Measurements from ENCODE around the gene PRELID3B.

Gene PRELID3B

DNA sequence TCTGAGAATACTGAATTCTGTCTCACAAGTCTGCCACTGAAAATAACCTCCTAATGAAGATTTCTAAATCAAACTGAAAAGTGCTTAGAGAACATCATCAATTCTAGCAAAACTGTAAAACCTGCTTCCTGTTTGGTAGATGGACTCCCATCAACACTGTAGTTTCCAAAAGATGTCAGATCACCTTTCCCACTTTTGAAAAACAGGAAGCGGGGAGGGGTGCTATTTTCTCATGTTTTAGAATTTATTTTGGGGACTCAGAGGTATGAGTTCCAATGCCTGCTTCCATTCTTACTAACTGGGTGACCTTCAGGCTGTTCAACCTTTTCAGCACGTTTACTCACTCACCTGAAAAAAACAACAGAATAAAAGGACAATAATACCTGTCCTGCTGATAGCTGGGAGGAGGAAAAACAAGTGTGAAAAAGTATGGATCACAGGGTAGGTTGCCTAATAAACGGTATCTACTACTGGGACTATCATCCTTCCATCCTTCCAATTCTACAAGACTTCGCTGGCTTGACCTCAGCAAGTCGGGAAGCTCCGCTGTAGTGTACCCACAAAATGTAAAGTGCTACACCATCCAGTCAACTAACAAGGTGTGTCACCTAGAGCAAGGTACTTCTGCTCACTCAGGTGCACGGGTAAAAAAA lies 11.5 kb downstream of the PRELID3B start:
- no peak for DNase-seq

GRCh38 chr20:59028812-59029211 lies 13.8 kb downstream of the PRELID3B start:
- no peaks in the 10 kb centered on the region for H3K9me3 ChIP-seq (ENCODE audit: severe bottlenecking)
- H3K36me3 ChIP-seq = peaks cover 83% of the 10 kb centered on the region
- H3K27me3 ChIP-seq (ENCODE audit: insufficient read depth, low read depth, severe bottlenecking) = no peaks in the 10 kb centered on the region
- H3K27ac ChIP-seq = peak overlapping the region; percentile 49
- no peak for DNase-seq
- no peak for TF ChIP-seq CTCF (IDR thresholded peaks at IDR 0.05; ENCODE audit: low read depth, low read length)
- peak overlapping the region; percentile 33 for H3K4me3 ChIP-seq (ENCODE audit: low read depth, low read length)

More for the DNA sequence above, 11.5 kb downstream of the PRELID3B start:
- H3K4me3 ChIP-seq (ENCODE audit: low read depth, low read length) = peak overlapping the region; percentile 84
- H3K9me3 ChIP-seq (ENCODE audit: severe bottlenecking) = no peaks in the 10 kb centered on the region
- TF ChIP-seq CTCF (IDR thresholded peaks at IDR 0.05; ENCODE audit: low read depth, low read length) = no peak
- H3K36me3 ChIP-seq = peaks cover 80% of the 10 kb centered on the region
- no peaks in the 10 kb centered on the region for H3K27me3 ChIP-seq (ENCODE audit: insufficient read depth, low read depth, severe bottlenecking)
- peak overlapping the region; percentile 90; the same call in 1 of the 2 replicates for H3K27ac ChIP-seq

- no peak overlapping the region; the same call in 1 of the 2 replicates for H3K4me3 ChIP-seq (ENCODE audit: low read depth, low read length)
- peaks cover 87% of the 10 kb centered on the region for H3K36me3 ChIP-seq
- peak overlapping the region; percentile 53 for H3K27ac ChIP-seq
- H3K9me3 ChIP-seq (ENCODE audit: severe bottlenecking) = no peaks in the 10 kb centered on the region
- DNase-seq = peak; percentile 62
- no peaks in the 10 kb centered on the region for H3K27me3 ChIP-seq (ENCODE audit: insufficient read depth, low read depth, severe bottlenecking)
- no peak for TF ChIP-seq CTCF (IDR thresholded peaks at IDR 0.05; ENCODE audit: low read depth, low read length)
Measured at GRCh38 chr20:59027741-59028320, 14.8 kb downstream of the PRELID3B start.

DNA sequence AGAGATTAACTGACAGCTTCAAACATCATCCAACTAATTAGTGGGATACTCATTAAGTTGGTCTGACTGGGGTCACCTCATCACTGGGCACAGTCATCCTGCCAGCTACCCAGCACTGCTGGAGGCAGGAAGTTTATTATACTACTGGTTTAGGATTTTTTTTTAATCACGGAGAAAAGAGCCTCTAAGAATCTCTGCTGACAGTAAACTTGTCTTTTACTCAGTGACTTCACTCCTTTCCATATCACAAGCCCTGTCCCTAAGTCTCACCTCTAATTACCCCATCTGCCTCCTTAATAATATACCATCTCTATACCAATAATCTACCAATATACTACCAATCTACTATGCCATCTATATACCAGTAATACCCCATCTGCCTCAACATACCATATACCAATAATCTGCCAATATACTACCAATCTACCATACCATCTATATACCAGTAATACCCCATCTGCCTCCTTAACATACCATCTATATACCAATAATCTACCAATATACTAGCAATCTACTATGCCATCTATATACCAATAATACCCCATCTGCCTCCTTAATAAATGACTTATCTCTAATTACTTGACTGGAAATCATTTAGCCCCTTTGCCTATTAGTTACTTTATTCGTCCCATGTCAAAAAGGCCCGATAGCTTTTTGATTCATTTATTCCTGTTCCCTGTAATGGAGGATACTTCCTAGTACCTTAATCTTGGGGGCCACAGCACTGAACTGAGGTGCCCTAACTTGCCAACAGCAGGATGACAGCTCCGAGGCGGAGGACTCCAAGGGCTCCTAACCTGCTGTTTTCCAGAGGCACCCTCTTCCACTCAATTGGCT lies 15.5 kb downstream of the PRELID3B start:
- Histone ChIP-seq H3K27ac (peak overlapping the region; percentile 53), H3K4me3 (ENCODE audit: low read depth, low read length) (no peak overlapping the region; the same call in 1 of the 2 replicates), H3K9me3 (ENCODE audit: severe bottlenecking) (no peaks in the 10 kb centered on the region), H3K36me3 (peaks cover 92% of the 10 kb centered on the region), H3K27me3 (ENCODE audit: insufficient read depth, low read depth, severe bottlenecking) (no peaks in the 10 kb centered on the region)
- TF ChIP-seq CTCF (IDR thresholded peaks at IDR 0.05; ENCODE audit: low read depth, low read length) = no peak
- DNase-seq = no peak

- DNase-seq = no peak
- Histone ChIP-seq H3K27ac (no peak overlapping the region), H3K9me3 (ENCODE audit: severe bottlenecking) (no peaks in the 10 kb centered on the region), H3K4me3 (ENCODE audit: low read depth, low read length) (no peak overlapping the region), H3K27me3 (ENCODE audit: insufficient read depth, low read depth, severe bottlenecking) (no peaks in the 10 kb centered on the region), H3K36me3 (peaks cover 81% of the 10 kb centered on the region)
- TF ChIP-seq CTCF (IDR thresholded peaks at IDR 0.05; ENCODE audit: low read depth, low read length) = no peak
Measured at GRCh38 chr20:59025511-59025910, 17.1 kb downstream of the PRELID3B start.

Data from WERI-Rb-1 (cell line).